HepG2 (cell line): Measurements from ENCODE around the gene GNG3. TPM values are rescaled to one million over a fixed set of nuclear protein-coding genes. Genes with fewer than 3 reads are reported as not detected.

Source experiments
- HNF4G ChIP-seq, 2 experiments: sonication (generic) in 1 of 2; formaldehyde crosslinking in 1 of 2; IDR thresholded peaks; 2 replicates each; pipeline versions ENCODE4 v1.4.0 to v1.6.1; 2011 to 2020; ENCODE audit warnings: borderline replicate concordance in 2 of 2, low read depth in 2 of 2, mild to moderate bottlenecking in 2 of 2, low read length in 1 of 2, missing genetic modification reagents in 1 of 2, moderate library complexity in 1 of 2
- HOXA5 ChIP-seq: sonication (generic); formaldehyde crosslinking; IDR thresholded peaks from 2 replicates; pipeline ENCODE4 v1.4.0; 2020; ENCODE audit warnings: missing genetic modification reagents
- NCOA5 ChIP-seq: sonication (generic); formaldehyde crosslinking; IDR thresholded peaks from 2 replicates; pipeline ENCODE4 v1.4.0; 2020; ENCODE audit warnings: missing genetic modification reagents
- PLRG1 ChIP-seq: fragments of 450-650 bp; conservative IDR thresholded peaks from 2 replicates; pipeline ENCODE4 v1.6.1; 2016
- ZBTB38 ChIP-seq: sonication (generic); formaldehyde crosslinking; IDR thresholded peaks from 2 replicates; pipeline ENCODE4 v1.5.1; 2020; ENCODE audit warnings: mild to moderate bottlenecking, missing genetic modification reagents
- ZMYM2 ChIP-seq: sonication (generic); formaldehyde crosslinking; IDR thresholded peaks from 2 replicates; pipeline ENCODE4 v1.8.0; 2022; ENCODE audit warnings: mild to moderate bottlenecking, missing genetic modification reagents
- ZNF180 ChIP-seq: sonication (generic); formaldehyde crosslinking; IDR thresholded peaks from 2 replicates; pipeline ENCODE4 v1.4.0; 2020; ENCODE audit warnings: low read depth, missing genetic modification reagents, borderline replicate concordance
- ZNF552 ChIP-seq: sonication (generic); formaldehyde crosslinking; IDR thresholded peaks from 2 replicates; pipeline ENCODE4 v1.9.0; 2022; ENCODE audit warnings: missing genetic modification reagents, mild to moderate bottlenecking, borderline replicate concordance
- ZNF652 ChIP-seq: IDR thresholded peaks from 2 replicates; pipeline ENCODE4 v1.6.1; 2016; ENCODE audit warnings: low read depth, borderline replicate concordance
- ZNF674 ChIP-seq: sonication (generic); formaldehyde crosslinking; IDR thresholded peaks from 2 replicates; pipeline ENCODE4 v1.5.0; 2020; ENCODE audit warnings: low read depth, mild to moderate bottlenecking, missing genetic modification reagents
- polyA plus RNA-seq, 8 experiments: library from polyadenylated mRNA; depleted of rRNA in 3 of 8; stranded (reverse) in 7 of 8; unstranded in 1 of 8; fragments of >200 nt; fragmentation: Illumina TruSeq in 4 of 8; extraction: Trizol in 4 of 8; gene quantifications; 2 replicates each; pipeline versions ENCODE4 v1.2.1 to v1.2.3, GENCODE V29; 2011 to 2016; ENCODE audit warnings: low read depth in 4 of 8, missing spikeins in 1 of 8, mixed read lengths in 1 of 8; ENCODE audit not compliant: insufficient read depth in 1 of 8
- total RNA-seq, 5 experiments: library from RNA; depleted of rRNA; stranded (reverse); fragments of >200 nt; fragmentation: Illumina TruSeq; extraction: Trizol; gene quantifications; 2 replicates each; pipeline ENCODE4 v1.2.3, GENCODE V29; 2016; ENCODE audit warnings: low read depth in 1 of 5
- TF ChIP-seq, protein P1 (sequence below): IDR thresholded peaks from 2 replicates; pipeline ENCODE4 v1.6.1; 2016; ENCODE audit warnings: low read depth, control low read depth
- TF ChIP-seq, protein P2 (sequence below): sonication (generic); formaldehyde crosslinking; IDR thresholded peaks from 2 replicates; pipeline ENCODE4 v1.4.0; 2020; ENCODE audit warnings: missing genetic modification reagents
- TF ChIP-seq, protein P3 (sequence below): sonication (generic); formaldehyde crosslinking; IDR thresholded peaks from 2 replicates; pipeline ENCODE4 v1.8.1; 2022; ENCODE audit warnings: mild to moderate bottlenecking, missing genetic modification reagents
- TF ChIP-seq, protein P4 (sequence below): sonication (generic); formaldehyde crosslinking; IDR thresholded peaks from 2 replicates; pipeline ENCODE4 v1.5.1; 2020; ENCODE audit warnings: mild to moderate bottlenecking, missing genetic modification reagents, moderate library complexity
- TF ChIP-seq, protein P5 (sequence below): sonication (generic); formaldehyde crosslinking; IDR thresholded peaks from 2 replicates; pipeline ENCODE4 v1.8.1; 2023; ENCODE audit warnings: mild to moderate bottlenecking, moderate library complexity, missing genetic modification reagents
- TF ChIP-seq, protein P6 (sequence below): sonication (generic); formaldehyde crosslinking; IDR thresholded peaks from 2 replicates; pipeline ENCODE4 v1.5.0; 2020; ENCODE audit warnings: missing genetic modification reagents, mild to moderate bottlenecking, borderline replicate concordance

The GNG3 gene
- total and polyA plus RNA-seq, 2 of the 13 experiments (the other 11 are each of a cell fraction or from before 2014, with no cell fraction given): not detected

DNA sequence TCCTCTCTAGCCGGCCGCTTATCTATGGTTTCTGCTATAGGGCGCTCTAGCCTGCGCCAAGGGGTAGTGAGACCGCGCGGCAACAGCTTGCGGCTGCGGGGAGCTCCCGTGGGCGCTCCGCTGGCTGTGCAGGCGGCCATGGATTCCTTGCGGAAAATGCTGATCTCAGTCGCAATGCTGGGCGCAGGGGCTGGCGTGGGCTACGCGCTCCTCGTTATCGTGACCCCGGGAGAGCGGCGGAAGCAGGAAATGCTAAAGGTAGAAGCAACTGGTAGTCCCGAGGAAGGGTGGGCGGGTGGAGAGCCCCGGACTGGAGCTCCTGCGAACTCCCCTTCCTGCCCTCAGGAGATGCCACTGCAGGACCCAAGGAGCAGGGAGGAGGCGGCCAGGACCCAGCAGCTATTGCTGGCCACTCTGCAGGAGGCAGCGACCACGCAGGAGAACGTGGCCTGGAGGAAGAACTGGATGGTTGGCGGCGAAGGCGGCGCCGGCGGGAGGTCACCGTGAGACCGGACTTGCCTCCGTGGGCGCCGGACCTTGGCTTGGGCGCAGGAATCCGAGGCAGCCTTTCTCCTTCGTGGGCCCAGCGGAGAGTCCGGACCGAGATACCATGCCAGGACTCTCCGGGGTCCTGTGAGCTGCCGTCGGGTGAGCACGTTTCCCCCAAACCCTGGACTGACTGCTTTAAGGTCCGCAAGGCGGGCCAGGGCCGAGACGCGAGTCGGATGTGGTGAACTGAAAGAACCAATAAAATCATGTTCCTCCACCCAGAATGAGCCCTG lies 35.7 kb upstream of the GNG3 start, which contains the start of the genes LBHD1 and UQCC3 (continued):
- TF ChIP-seq HOXA5 (CRISPR knock-in tag) (peak; percentile 66), ZNF652 (CRISPR knock-in tag) (0 out of 2 replicates have a peak, but pooled peaks have one; percentile 39), ZNF180 (CRISPR knock-in tag) (0 out of 2 replicates have a peak, but pooled peaks have one; percentile 65), NCOA5 (no peak), ZMYM2 (CRISPR knock-in tag) (no peak; the same call in 1 of the 2 replicates), PLRG1 (no peak), ZBTB38 (CRISPR knock-in tag) (peak; percentile 68), ZNF674 (no peak), ZNF552 (CRISPR knock-in tag) (no peak), HNF4G (IDR thresholded peaks at IDR 0.05; ENCODE audit: borderline replicate concordance, low read depth, low read length) (peak; percentile 13; the same call in 1 of the 2 replicates), HNF4G (CRISPR knock-in tag; IDR thresholded peaks at IDR 0.05; ENCODE audit: borderline replicate concordance, low read depth) (peak; percentile 75; the same call in 1 of the 2 replicates)
- TF ChIP-seq, protein P1, sequence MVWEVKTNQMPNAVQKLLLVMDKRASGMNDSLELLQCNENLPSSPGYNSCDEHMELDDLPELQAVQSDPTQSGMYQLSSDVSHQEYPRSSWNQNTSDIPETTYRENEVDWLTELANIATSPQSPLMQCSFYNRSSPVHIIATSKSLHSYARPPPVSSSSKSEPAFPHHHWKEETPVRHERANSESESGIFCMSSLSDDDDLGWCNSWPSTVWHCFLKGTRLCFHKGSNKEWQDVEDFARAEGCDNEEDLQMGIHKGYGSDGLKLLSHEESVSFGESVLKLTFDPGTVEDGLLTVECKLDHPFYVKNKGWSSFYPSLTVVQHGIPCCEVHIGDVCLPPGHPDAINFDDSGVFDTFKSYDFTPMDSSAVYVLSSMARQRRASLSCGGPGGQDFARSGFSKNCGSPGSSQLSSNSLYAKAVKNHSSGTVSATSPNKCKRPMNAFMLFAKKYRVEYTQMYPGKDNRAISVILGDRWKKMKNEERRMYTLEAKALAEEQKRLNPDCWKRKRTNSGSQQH (CRISPR knock-in tag): peak; percentile 55; the same call in 1 of the 2 replicates
- TF ChIP-seq, protein P2, sequence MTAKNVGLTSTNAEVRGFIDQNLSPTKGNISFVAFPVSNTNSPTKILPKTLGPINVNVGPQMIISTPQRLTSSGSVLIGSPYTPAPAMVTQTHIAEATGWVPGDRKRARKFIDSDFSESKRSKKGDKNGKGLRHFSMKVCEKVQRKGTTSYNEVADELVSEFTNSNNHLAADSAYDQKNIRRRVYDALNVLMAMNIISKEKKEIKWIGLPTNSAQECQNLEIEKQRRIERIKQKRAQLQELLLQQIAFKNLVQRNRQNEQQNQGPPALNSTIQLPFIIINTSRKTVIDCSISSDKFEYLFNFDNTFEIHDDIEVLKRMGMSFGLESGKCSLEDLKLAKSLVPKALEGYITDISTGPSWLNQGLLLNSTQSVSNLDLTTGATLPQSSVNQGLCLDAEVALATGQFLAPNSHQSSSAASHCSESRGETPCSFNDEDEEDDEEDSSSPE (CRISPR knock-in tag): peak; percentile 59
- TF ChIP-seq, protein P3, sequence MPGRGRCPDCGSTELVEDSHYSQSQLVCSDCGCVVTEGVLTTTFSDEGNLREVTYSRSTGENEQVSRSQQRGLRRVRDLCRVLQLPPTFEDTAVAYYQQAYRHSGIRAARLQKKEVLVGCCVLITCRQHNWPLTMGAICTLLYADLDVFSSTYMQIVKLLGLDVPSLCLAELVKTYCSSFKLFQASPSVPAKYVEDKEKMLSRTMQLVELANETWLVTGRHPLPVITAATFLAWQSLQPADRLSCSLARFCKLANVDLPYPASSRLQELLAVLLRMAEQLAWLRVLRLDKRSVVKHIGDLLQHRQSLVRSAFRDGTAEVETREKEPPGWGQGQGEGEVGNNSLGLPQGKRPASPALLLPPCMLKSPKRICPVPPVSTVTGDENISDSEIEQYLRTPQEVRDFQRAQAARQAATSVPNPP (CRISPR knock-in tag): 0 out of 2 replicates have a peak, but pooled peaks have one; percentile 52
- TF ChIP-seq, protein P4, sequence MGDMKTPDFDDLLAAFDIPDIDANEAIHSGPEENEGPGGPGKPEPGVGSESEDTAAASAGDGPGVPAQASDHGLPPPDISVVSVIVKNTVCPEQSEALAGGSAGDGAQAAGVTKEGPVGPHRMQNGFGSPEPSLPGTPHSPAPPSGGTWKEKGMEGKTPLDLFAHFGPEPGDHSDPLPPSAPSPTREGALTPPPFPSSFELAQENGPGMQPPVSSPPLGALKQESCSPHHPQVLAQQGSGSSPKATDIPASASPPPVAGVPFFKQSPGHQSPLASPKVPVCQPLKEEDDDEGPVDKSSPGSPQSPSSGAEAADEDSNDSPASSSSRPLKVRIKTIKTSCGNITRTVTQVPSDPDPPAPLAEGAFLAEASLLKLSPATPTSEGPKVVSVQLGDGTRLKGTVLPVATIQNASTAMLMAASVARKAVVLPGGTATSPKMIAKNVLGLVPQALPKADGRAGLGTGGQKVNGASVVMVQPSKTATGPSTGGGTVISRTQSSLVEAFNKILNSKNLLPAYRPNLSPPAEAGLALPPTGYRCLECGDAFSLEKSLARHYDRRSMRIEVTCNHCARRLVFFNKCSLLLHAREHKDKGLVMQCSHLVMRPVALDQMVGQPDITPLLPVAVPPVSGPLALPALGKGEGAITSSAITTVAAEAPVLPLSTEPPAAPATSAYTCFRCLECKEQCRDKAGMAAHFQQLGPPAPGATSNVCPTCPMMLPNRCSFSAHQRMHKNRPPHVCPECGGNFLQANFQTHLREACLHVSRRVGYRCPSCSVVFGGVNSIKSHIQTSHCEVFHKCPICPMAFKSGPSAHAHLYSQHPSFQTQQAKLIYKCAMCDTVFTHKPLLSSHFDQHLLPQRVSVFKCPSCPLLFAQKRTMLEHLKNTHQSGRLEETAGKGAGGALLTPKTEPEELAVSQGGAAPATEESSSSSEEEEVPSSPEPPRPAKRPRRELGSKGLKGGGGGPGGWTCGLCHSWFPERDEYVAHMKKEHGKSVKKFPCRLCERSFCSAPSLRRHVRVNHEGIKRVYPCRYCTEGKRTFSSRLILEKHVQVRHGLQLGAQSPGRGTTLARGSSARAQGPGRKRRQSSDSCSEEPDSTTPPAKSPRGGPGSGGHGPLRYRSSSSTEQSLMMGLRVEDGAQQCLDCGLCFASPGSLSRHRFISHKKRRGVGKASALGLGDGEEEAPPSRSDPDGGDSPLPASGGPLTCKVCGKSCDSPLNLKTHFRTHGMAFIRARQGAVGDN (CRISPR knock-in tag): peak; percentile 86
- TF ChIP-seq, protein P5, sequence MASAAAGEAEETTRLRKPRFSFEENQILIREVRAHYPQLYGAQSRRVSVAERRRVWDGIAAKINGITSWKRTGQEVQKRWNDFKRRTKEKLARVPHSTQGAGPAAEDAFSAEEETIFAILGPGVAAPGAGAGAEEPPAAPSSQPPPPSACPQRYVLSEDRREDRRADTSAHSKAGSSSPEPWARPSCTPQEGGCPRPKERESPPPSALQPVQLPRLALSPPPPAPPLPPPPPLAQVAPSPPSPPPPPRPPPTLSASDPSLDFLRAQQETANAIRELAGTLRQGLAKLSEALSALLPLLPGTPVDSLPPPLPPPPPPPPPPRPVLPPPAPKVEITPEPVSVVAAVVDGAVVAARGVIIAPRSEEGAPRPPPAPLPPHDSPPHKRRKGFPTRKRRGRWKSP: peak; percentile 80
- TF ChIP-seq, protein P6, sequence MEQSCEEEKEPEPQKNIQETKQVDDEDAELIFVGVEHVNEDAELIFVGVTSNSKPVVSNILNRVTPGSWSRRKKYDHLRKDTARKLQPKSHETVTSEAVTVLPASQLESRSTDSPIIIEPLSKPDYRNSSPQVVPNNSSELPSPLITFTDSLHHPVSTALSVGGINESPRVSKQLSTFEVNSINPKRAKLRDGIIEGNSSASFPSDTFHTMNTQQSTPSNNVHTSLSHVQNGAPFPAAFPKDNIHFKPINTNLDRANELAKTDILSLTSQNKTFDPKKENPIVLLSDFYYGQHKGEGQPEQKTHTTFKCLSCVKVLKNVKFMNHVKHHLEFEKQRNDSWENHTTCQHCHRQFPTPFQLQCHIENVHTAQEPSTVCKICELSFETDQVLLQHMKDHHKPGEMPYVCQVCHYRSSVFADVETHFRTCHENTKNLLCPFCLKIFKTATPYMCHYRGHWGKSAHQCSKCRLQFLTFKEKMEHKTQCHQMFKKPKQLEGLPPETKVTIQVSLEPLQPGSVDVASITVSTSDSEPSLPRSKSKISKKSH (CRISPR knock-in tag): peak; percentile 51; the same call in 1 of the 2 replicates
